A673 (cell line): ENCODE data around the gene INTS11.

Source experiments
- CTCF ChIP-seq: fragments of 300-800, 200-600 bp; sonication (generic); conservative IDR thresholded peaks from 2 replicates; pipeline ENCODE4 v1.5.1; 2017; ENCODE audit warnings: low read depth, mild to moderate bottlenecking, antibody characterized with exemption, low read length, moderate library complexity, mixed read lengths
- EZH2 ChIP-seq: fragments of 200-600 bp; sonication (generic); IDR thresholded peaks from 2 replicates; pipeline ENCODE4 v1.6.1; 2017; ENCODE audit warnings: borderline replicate concordance, low read depth, mild to moderate bottlenecking, mixed read lengths, antibody characterized with exemption, low read length; ENCODE audit not compliant: poor library complexity, severe bottlenecking

GRCh38 chr1:1307923-1308755, 16.3 kb downstream of the INTS11 start, which contains the start of the genes ACAP3 and PUSL1:
- TF ChIP-seq CTCF: no peak
- no peak for TF ChIP-seq EZH2
